Right lobe of liver (tissue), 6 donors: Measurements from ENCODE around the gene ATF3. TPM values are rescaled to one million over a fixed set of nuclear protein-coding genes. Genes with fewer than 3 reads are reported as not detected.
A peak's percentile ranks its signal among the peaks of the same experiment; 100 is the strongest.

Experiments used
- ATAC-seq, 4 donors: fragments of 200-7000 bp; cut with Tn5 transposase; one replicate each; pipeline ENCODE4 v1.9.1; 2020; ENCODE audit warnings: mild to moderate bottlenecking in 4 of 4, moderate library complexity in 4 of 4
- DNase-seq, 3 donors: peaks; one replicate each; pipeline ENCODE4 v3.0.0-alpha.2; 2020
- H3K27ac ChIP-seq, 3 donors: fragments of 200-600 bp; one replicate each; pipeline ENCODE4 v1.8.0; 2022
- H3K27me3 ChIP-seq, 2 donors: fragments of 200-600 bp; one replicate each; pipeline ENCODE4 v1.8.0; 2022
- H3K36me3 ChIP-seq, 4 donors: fragments of 200-600 bp; sonication (generic) in 1 of 4; one replicate each; pipeline versions ENCODE4 v1.5.1 to v1.8.0; 2017 to 2022; ENCODE audit warnings: control low read depth in 1 of 4
- H3K4me1 ChIP-seq, 4 donors: fragments of 200-600 bp; sonication (generic) in 1 of 4; one replicate each; pipeline versions ENCODE4 v1.5.1 to v1.8.0; 2017 to 2022; ENCODE audit warnings: control low read depth in 1 of 4
- H3K4me3 ChIP-seq, 3 donors: fragments of 200-600 bp; one replicate each; pipeline ENCODE4 v1.8.0; 2022
- H3K9me3 ChIP-seq, 4 donors: fragments of 200-600 bp; sonication (generic) in 1 of 4; one replicate each; pipeline versions ENCODE4 v1.5.1 to v1.8.0; 2017 to 2022; ENCODE audit warnings: control low read depth in 1 of 4
- CTCF ChIP-seq, 4 donors: fragments of 200-600 bp in 3 of 4; fragments of 450-650 bp in 1 of 4; IDR thresholded peaks; one replicate each; pipeline versions ENCODE4 v1.5.1 to v1.8.0; 2016 to 2022; ENCODE audit warnings: antibody characterized with exemption in 4 of 4, mild to moderate bottlenecking in 2 of 4
- POLR2A ChIP-seq: fragments of 450-650 bp; IDR thresholded peaks from one replicate; pipeline ENCODE4 v1.6.1; 2017; ENCODE audit warnings: antibody characterized with exemption, mild to moderate bottlenecking
- WGBS: methylation state at CpG from one replicate; pipeline ENCODE4 v1.1.6; 2018; ENCODE audit warnings: low coverage, low lambda C conversion rate; ENCODE audit not compliant: insufficient coverage; ENCODE audit errors: missing lambda C conversion rate; 5-methylcytosine and 5-hydroxymethylcytosine counted together
- intact Hi-C, 2 donors: fragments of 100-400 bp; cut with DNase I; formaldehyde crosslinking; loops; one replicate each; pipeline versions ENCODE4 v1.11.2 to v1.14.1; 2022
- total RNA-seq, 6 experiments: library from RNA; depleted of rRNA in 2 of 6; stranded (reverse); fragments of >200 nt in 2 of 6; fragmentation: NEBNext Ultra II Directional in 3 of 6; extraction: Animal tissue kit (Norgen Biotek cat#: 25700) in 3 of 6; gene quantifications; one replicate each; pipeline versions ENCODE4 v1.1.0 to v1.2.4, GENCODE V29; 2016 to 2023
- donor health status: DM: no; HTN: yes; CAD: no.
- donor health status: DM: no; HTN: no; CAD: no.
- donor health status: DM: no; HTN: no; CAD: no.
- donor health status: DM: no; HTN: yes; CAD: no.
- donor health status: DM: no; HTN: yes; CAD: no.

Gene ATF3
- total RNA-seq, 6 experiments from 2014 or later, result 3.7 to 77.2 (median 15.1) TPM

GRCh38 chr1:212621949-212622305 lies 13.4 kb downstream of the ATF3 start:
- peaks cover 0 to 34% (median 16%) of the 10 kb centered on the region in 4 donors for H3K36me3 ChIP-seq
- intact Hi-C loops, result loop anchor here in 1 of 2 donors (10.0 kb wide), 1 partner anchor 147 kb away; no protein-coding TSS in a partner anchor
- 33% methylated on average over 1 of the region's 1 CpG for WGBS
- H3K27me3 ChIP-seq, result no peaks in the 10 kb centered on the region
- no peak for TF ChIP-seq POLR2A
- no peak for TF ChIP-seq CTCF (IDR thresholded peaks at IDR 0.05)
- no peaks in the 10 kb centered on the region for H3K4me1 ChIP-seq
- H3K4me3 ChIP-seq, result no peak overlapping the region
- no peaks in the 10 kb centered on the region for H3K9me3 ChIP-seq
- no peak overlapping the region for H3K27ac ChIP-seq
- DNase-seq (no peak), ATAC-seq (peak in 1 of 4 donors; percentile 29)

GRCh38 chr1:212622467-212622866 lies 13.9 kb downstream of the ATF3 start:
- H3K4me1 ChIP-seq, result no peaks in the 10 kb centered on the region
- H3K4me3 ChIP-seq, result no peak overlapping the region
- no peaks in the 10 kb centered on the region for H3K27me3 ChIP-seq
- H3K27ac ChIP-seq, result no peak overlapping the region
- DNase-seq (no peak), ATAC-seq (no peak)
- no peaks in the 10 kb centered on the region for H3K9me3 ChIP-seq
- peaks cover 0 to 29% (median 15%) of the 10 kb centered on the region in 4 donors for H3K36me3 ChIP-seq
- intact Hi-C loops, result loop anchor here in 1 of 2 donors (10.0 kb wide), 1 partner anchor 148 kb away; no protein-coding TSS in a partner anchor
- no peak for TF ChIP-seq POLR2A
- TF ChIP-seq CTCF (IDR thresholded peaks at IDR 0.05), result no peak
- 78% methylated on average over 3 of the region's 3 CpGs for WGBS

- intact Hi-C loops, result loop anchor here in 1 of 2 donors (10.0 kb wide), 1 partner anchor 148 kb away; no protein-coding TSS in a partner anchor
- peak in 2 of 4 donors; percentile 8 to 15 for ATAC-seq
- Histone ChIP-seq H3K9me3 (no peaks in the 10 kb centered on the region), H3K36me3 (peaks cover 0 to 26% (median 15%) of the 10 kb centered on the region in 4 donors), H3K4me3 (no peak overlapping the region), H3K27ac (no peak overlapping the region), H3K27me3 (no peaks in the 10 kb centered on the region), H3K4me1 (peaks cover 0 to 2% (median under 1%) of the 10 kb centered on the region in 4 donors)
- DNase-seq, result no peak
- WGBS, result 68% methylated on average over 4 of the region's 4 CpGs
- TF ChIP-seq POLR2A, result no peak
- TF ChIP-seq CTCF (IDR thresholded peaks at IDR 0.05), result no peak
These were observed 14.3 kb downstream of the ATF3 start for GRCh38 chr1:212622906-212623305.

- DNase-seq (no peak), ATAC-seq (no peak)
- intact Hi-C loops, result loop anchor here in 1 of 2 donors (10.0 kb wide), 1 partner anchor 149 kb away; no protein-coding TSS in a partner anchor
- H3K4me1 ChIP-seq, result peaks cover 0 to 9% (median 4%) of the 10 kb centered on the region in 4 donors
- no peaks in the 10 kb centered on the region for H3K9me3 ChIP-seq
- H3K4me3 ChIP-seq, result no peak overlapping the region
- H3K27me3 ChIP-seq, result no peaks in the 10 kb centered on the region
- no peak overlapping the region for H3K27ac ChIP-seq
- TF ChIP-seq CTCF (IDR thresholded peaks at IDR 0.05) (no peak), POLR2A (no peak)
- 100% methylated on average over 2 of the region's 2 CpGs for WGBS
- peaks cover 0 to 20% (median 10%) of the 10 kb centered on the region in 4 donors for H3K36me3 ChIP-seq
These were observed 15.0 kb downstream of the ATF3 start for GRCh38 chr1:212623603-212624002.
